ENCODE measurements around the gene DDX59. TPM values are rescaled to one million over a fixed set of nuclear protein-coding genes. Genes with fewer than 3 reads are reported as not detected.

DDX59 gene
- polyA plus RNA-seq, 3 donors: 14.3 to 18.6 (median 14.9) TPM

DNA sequence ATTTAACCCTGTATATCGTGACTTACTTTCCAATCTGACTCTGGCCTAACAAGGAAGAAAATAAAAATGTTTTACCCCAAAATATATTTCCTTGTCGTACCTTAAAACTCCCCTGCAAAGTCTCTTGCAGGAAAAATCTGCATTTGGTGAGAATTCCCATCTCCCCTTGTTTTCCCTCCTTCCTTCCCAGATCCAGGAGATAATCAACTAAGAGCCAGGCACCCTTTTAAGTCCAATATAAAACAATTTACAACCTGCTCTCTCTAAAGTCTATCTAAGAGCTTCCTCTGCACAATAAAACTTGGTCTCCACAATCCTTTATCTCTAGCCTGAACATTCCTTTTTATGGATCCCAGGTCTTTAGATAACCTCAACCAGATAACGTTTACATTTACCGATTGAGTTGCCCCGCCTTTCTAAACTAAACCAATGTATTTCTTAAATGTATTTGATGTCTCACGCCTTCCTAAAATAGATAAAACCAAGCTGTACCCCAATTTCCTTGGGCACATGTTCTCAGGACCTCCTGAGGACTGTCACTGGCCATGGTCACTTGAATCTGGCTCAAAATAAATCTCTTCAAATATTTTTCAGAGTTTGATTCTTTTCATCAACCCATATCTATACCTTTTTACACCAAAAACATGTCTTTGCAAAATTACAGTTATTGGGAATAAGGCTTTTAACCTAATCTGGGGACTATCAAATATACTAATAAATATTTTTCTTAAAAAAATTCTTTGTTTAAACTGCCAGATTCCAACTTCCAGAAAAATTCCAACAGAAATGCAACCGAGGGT, 993 bp downstream of the DDX59 start:
- no peaks in the 10 kb centered on the region for H3K27me3 ChIP-seq (ENCODE audit: control insufficient read depth in 2 of 2, insufficient read depth in 2 of 2, low read length in 2 of 2)
- H4K20me1 ChIP-seq (ENCODE audit: insufficient read depth, low read length): peaks cover 6% of the 10 kb centered on the region
- TF ChIP-seq, protein P1, sequence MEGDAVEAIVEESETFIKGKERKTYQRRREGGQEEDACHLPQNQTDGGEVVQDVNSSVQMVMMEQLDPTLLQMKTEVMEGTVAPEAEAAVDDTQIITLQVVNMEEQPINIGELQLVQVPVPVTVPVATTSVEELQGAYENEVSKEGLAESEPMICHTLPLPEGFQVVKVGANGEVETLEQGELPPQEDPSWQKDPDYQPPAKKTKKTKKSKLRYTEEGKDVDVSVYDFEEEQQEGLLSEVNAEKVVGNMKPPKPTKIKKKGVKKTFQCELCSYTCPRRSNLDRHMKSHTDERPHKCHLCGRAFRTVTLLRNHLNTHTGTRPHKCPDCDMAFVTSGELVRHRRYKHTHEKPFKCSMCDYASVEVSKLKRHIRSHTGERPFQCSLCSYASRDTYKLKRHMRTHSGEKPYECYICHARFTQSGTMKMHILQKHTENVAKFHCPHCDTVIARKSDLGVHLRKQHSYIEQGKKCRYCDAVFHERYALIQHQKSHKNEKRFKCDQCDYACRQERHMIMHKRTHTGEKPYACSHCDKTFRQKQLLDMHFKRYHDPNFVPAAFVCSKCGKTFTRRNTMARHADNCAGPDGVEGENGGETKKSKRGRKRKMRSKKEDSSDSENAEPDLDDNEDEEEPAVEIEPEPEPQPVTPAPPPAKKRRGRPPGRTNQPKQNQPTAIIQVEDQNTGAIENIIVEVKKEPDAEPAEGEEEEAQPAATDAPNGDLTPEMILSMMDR (IDR thresholded peaks at IDR 0.05): no peak
- Mint-ChIP-seq H3K9me3 (peaks cover 0 to 2% (median 0%) of the 10 kb centered on the region in 7 donors), H3K36me3 (peaks cover 26 to 27% of the 10 kb centered on the region in 2 donors), H3K27me3 (ENCODE audit: low read depth in 3 of 3) (no peaks in the 10 kb centered on the region), H3K4me3 (peak overlapping the region; percentile 78 to 87), H3K27ac (peak overlapping the region; percentile 89 to 99 (median 97)), H3K4me1 (peaks cover 40% of the 10 kb centered on the region)
- intact Hi-C loops (cut with micrococcal nuclease): loop anchor here in 1 of 2 donors (5.0 kb wide), 1 partner anchor 46 kb away; the partner anchor contains the start of gene KIF14
- 83% methylated on average over 2 of the region's 7 CpGs for WGBS (ENCODE audit: insufficient coverage)
- peak overlapping the region; percentile 67 to 90 (median 71) for H3K4me3 ChIP-seq (replicated peaks in 1 of 3; ENCODE audit: low read depth in 2 of 3, low read length in 3 of 3)
- DNase-seq: no peak
- peak overlapping the region; percentile 98 for H3K9ac ChIP-seq (ENCODE audit: insufficient read depth, low read length, poor library complexity, severe bottlenecking)
- H3K4me1 ChIP-seq (ENCODE audit: control insufficient read depth in 1 of 2, insufficient read depth in 2 of 2, low read length in 2 of 2): peaks cover 13 to 19% of the 10 kb centered on the region in 2 donors
- peaks cover 56% of the 10 kb centered on the region for H3K79me2 ChIP-seq (ENCODE audit: insufficient read depth, low read length)
- peaks cover 17 to 30% of the 10 kb centered on the region in 2 donors for H3K36me3 ChIP-seq (replicated peaks in 1 of 2; ENCODE audit: control insufficient read depth in 1 of 2, insufficient read depth in 2 of 2, low read length in 2 of 2)
- H2AFZ ChIP-seq (ENCODE audit: insufficient read depth, low read depth, low read length, poor library complexity, severe bottlenecking): peak overlapping the region; percentile 74
- H3K27ac ChIP-seq (ENCODE audit: low read depth in 1 of 2, low read length in 2 of 2): peak overlapping the region; percentile 87 to 97
- no peaks in the 10 kb centered on the region for H3K9me3 ChIP-seq (replicated peaks in 1 of 2; ENCODE audit: control insufficient read depth in 1 of 2, insufficient read depth in 1 of 2, low read length in 2 of 2)
- H3K4me2 ChIP-seq (replicated peaks; ENCODE audit: extremely low read depth, low read length, poor library complexity, severe bottlenecking): peak overlapping the region; percentile 86

DNA sequence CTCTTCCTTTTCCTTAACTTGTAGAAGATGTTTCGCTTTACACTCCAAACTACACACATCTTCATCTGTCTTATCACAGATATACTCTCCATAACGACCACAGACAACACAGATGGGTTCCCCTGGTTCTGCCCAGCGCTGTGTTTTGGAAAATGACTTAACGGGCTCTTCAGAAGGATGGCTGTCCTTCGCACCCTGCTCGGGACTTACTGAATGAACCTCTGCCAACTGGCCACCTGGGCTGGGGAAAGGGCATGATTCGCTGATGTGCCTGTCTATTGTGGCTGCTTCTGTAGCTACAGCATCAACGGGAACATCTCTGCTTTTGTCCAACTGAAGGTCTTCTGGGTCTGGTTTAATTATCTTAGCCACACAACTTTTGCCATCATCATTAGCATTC, 3.4 kb downstream of the DDX59 start:
- no peak overlapping the region for H3K9ac ChIP-seq (ENCODE audit: insufficient read depth, low read length, poor library complexity, severe bottlenecking)
- H3K36me3 Mint-ChIP-seq: peaks cover 46 to 48% of the 10 kb centered on the region in 2 donors

More for the DNA sequence above, 3.4 kb downstream of the DDX59 start:
- Histone ChIP-seq H3K27ac (ENCODE audit: low read depth in 1 of 2, low read length in 2 of 2) (peak overlapping the region in 1 of 2 donors; percentile 23), H3K27me3 (ENCODE audit: control insufficient read depth in 2 of 2, insufficient read depth in 2 of 2, low read length in 2 of 2) (no peaks in the 10 kb centered on the region), H3K4me2 (replicated peaks; ENCODE audit: extremely low read depth, low read length, poor library complexity, severe bottlenecking) (no peak overlapping the region), H3K79me2 (ENCODE audit: insufficient read depth, low read length) (peaks cover 67% of the 10 kb centered on the region), H3K4me1 (ENCODE audit: control insufficient read depth in 1 of 2, insufficient read depth in 2 of 2, low read length in 2 of 2) (peaks cover 13 to 17% of the 10 kb centered on the region in 2 donors), H3K4me3 (replicated peaks in 1 of 3; ENCODE audit: low read depth in 2 of 3, low read length in 3 of 3) (no peak overlapping the region), H3K9me3 (replicated peaks in 1 of 2; ENCODE audit: control insufficient read depth in 1 of 2, insufficient read depth in 1 of 2, low read length in 2 of 2) (no peaks in the 10 kb centered on the region), H3K36me3 (replicated peaks in 1 of 2; ENCODE audit: control insufficient read depth in 1 of 2, insufficient read depth in 2 of 2, low read length in 2 of 2) (peaks cover 38 to 54% of the 10 kb centered on the region in 2 donors), H4K20me1 (ENCODE audit: insufficient read depth, low read length) (peaks cover 14% of the 10 kb centered on the region), H2AFZ (ENCODE audit: insufficient read depth, low read depth, low read length, poor library complexity, severe bottlenecking) (no peak overlapping the region)
- Mint-ChIP-seq H3K9me3 (peaks cover 0 to 2% (median 0%) of the 10 kb centered on the region in 7 donors), H3K27me3 (ENCODE audit: low read depth in 3 of 3) (no peaks in the 10 kb centered on the region), H3K27ac (peak overlapping the region in 4 of 7 donors; percentile 30 to 88 (median 50)), H3K4me1 (peaks cover 39% of the 10 kb centered on the region), H3K4me3 (no peak overlapping the region)
- TF ChIP-seq, protein P1 (IDR thresholded peaks at IDR 0.05): no peak
- WGBS (ENCODE audit: insufficient coverage): 96% methylated on average over 5 of the region's 8 CpGs
- intact Hi-C loops (cut with micrococcal nuclease): loop anchor here in 1 of 2 donors (5.0 kb wide), 1 partner anchor 44 kb away; the partner anchor contains the start of gene KIF14
- DNase-seq: no peak
